Breast epithelium (tissue), 4 donors: ENCODE data around the gene LINC00237. TPM values are rescaled to one million over a fixed set of nuclear protein-coding genes. Genes with fewer than 3 reads are reported as not detected.

Experiments used
- DNase-seq, 2 donors: peaks; one replicate each; pipeline ENCODE4 v3.0.0-alpha.2; 2019; ENCODE audit warnings: low spot score in 2 of 2
- H3K27ac ChIP-seq, 2 donors: fragments of 200-600 bp; sonication (generic) in 1 of 2; one replicate each; pipeline ENCODE4 v1.5.1; 2016 to 2019; ENCODE audit warnings: mild to moderate bottlenecking in 1 of 2
- H3K27me3 ChIP-seq, 2 donors: fragments of 200-600 bp; sonication (generic) in 1 of 2; one replicate each; pipeline versions ENCODE4 v1.5.1 to v1.6.0; 2017 to 2019; ENCODE audit warnings: control low read depth in 1 of 2, mild to moderate bottlenecking in 1 of 2
- H3K36me3 ChIP-seq: fragments of 200-600 bp; one replicate; pipeline ENCODE4 v1.5.1; 2019
- H3K4me1 ChIP-seq, 2 donors: fragments of 200-600 bp; sonication (generic); one replicate each; pipeline ENCODE4 v1.5.1; 2016 to 2019; ENCODE audit warnings: control low read depth in 1 of 2
- H3K4me3 ChIP-seq, 3 donors: fragments of 200-600 bp; sonication (generic); 1 replicate in 2 of 3; 2 replicates in 1 of 3; pipeline ENCODE4 v1.5.1; 2016 to 2019; ENCODE audit warnings: mild to moderate bottlenecking in 3 of 3, moderate library complexity in 2 of 3
- H3K9me3 ChIP-seq, 2 donors: fragments of 200-600 bp; sonication (generic) in 1 of 2; one replicate each; pipeline ENCODE4 v1.5.1; 2016 to 2019; ENCODE audit warnings: control low read depth in 1 of 2
- CTCF ChIP-seq, 3 donors: fragments of 450-650 bp; IDR thresholded peaks; one replicate each; pipeline ENCODE4 v1.5.1; 2016 to 2017; ENCODE audit warnings: antibody characterized with exemption in 3 of 3, mild to moderate bottlenecking in 3 of 3, moderate library complexity in 3 of 3
- POLR2A ChIP-seq: fragments of 450-650 bp; IDR thresholded peaks from one replicate; pipeline ENCODE4 v1.6.1; 2016; ENCODE audit warnings: antibody characterized with exemption, mild to moderate bottlenecking, moderate library complexity
- POLR2AphosphoS5 ChIP-seq, 3 donors: sonication (generic); formaldehyde crosslinking; IDR thresholded peaks; one replicate each; pipeline ENCODE4 v1.6.1; 2017; ENCODE audit warnings: antibody characterized with exemption in 3 of 3
- intact Hi-C: fragments of 100-400 bp; cut with DNase I; formaldehyde crosslinking; loops from one replicate; pipeline ENCODE4 v1.15.1; 2023; ENCODE audit warnings: low total_unique reads
- total RNA-seq, 3 donors: library from RNA; depleted of rRNA; stranded (reverse); fragments of >200 nt; gene quantifications; one replicate each; pipeline ENCODE4 v1.1.0, GENCODE V29; 2016

LINC00237 gene
- total RNA-seq, 3 donors from 2014 or later: not detected

- no peak overlapping the region for H3K4me3 ChIP-seq
- no peaks in the 10 kb centered on the region for H3K9me3 ChIP-seq
- no peaks in the 10 kb centered on the region for H3K4me1 ChIP-seq
- intact Hi-C loops: no loop called here
- DNase-seq: no peak
- no peak for TF ChIP-seq CTCF (IDR thresholded peaks at IDR 0.05)
- TF ChIP-seq POLR2AphosphoS5 (IDR thresholded peaks at IDR 0.05): no peak
- no peak for TF ChIP-seq POLR2A
- H3K36me3 ChIP-seq: no peaks in the 10 kb centered on the region
- H3K27me3 ChIP-seq: no peaks in the 10 kb centered on the region
- H3K27ac ChIP-seq: no peak overlapping the region
These were observed 27.9 kb upstream of the LINC00237 start for GRCh38 chr20:21133917-21134622.

GRCh38 chr20:21133404-21133803, 27.2 kb upstream of the LINC00237 start:
- Histone ChIP-seq H3K4me1 (no peaks in the 10 kb centered on the region), H3K27ac (no peak overlapping the region), H3K9me3 (no peaks in the 10 kb centered on the region), H3K4me3 (no peak overlapping the region), H3K27me3 (no peaks in the 10 kb centered on the region), H3K36me3 (no peaks in the 10 kb centered on the region)
- intact Hi-C loops: no loop called here
- TF ChIP-seq POLR2AphosphoS5 (IDR thresholded peaks at IDR 0.05) (no peak), POLR2A (no peak), CTCF (IDR thresholded peaks at IDR 0.05) (no peak)
- no peak for DNase-seq

- H3K27ac ChIP-seq: no peak overlapping the region
- no peak for DNase-seq
- no peaks in the 10 kb centered on the region for H3K9me3 ChIP-seq
- no peak for TF ChIP-seq CTCF (IDR thresholded peaks at IDR 0.05)
- intact Hi-C loops: no loop called here
- H3K27me3 ChIP-seq: no peaks in the 10 kb centered on the region
- H3K4me1 ChIP-seq: no peaks in the 10 kb centered on the region
- no peaks in the 10 kb centered on the region for H3K36me3 ChIP-seq
- no peak overlapping the region for H3K4me3 ChIP-seq
These were observed 23.7 kb upstream of the LINC00237 start for GRCh38 chr20:21129861-21130260.

- Histone ChIP-seq H3K27me3 (no peaks in the 10 kb centered on the region), H3K4me3 (peak overlapping the region in 1 of 3 donors; percentile 92), H3K36me3 (no peaks in the 10 kb centered on the region), H3K9me3 (no peaks in the 10 kb centered on the region), H3K27ac (no peak overlapping the region), H3K4me1 (no peaks in the 10 kb centered on the region)
- no peak for DNase-seq
- intact Hi-C loops: no loop called here
- TF ChIP-seq POLR2A: no peak
- TF ChIP-seq POLR2AphosphoS5 (IDR thresholded peaks at IDR 0.05): no peak
- no peak for TF ChIP-seq CTCF (IDR thresholded peaks at IDR 0.05)
These were observed 21.2 kb upstream of the LINC00237 start for GRCh38 chr20:21127201-21127981.

GRCh38 chr20:21126581-21126870, 20.4 kb upstream of the LINC00237 start:
- TF ChIP-seq CTCF (IDR thresholded peaks at IDR 0.05): no peak
- Histone ChIP-seq H3K27me3 (no peaks in the 10 kb centered on the region), H3K4me3 (peak overlapping the region; percentile 83 to 99 (median 92)), H3K4me1 (no peaks in the 10 kb centered on the region), H3K9me3 (no peaks in the 10 kb centered on the region), H3K27ac (peak overlapping the region; percentile 87 to 89), H3K36me3 (no peaks in the 10 kb centered on the region)
- DNase-seq: no peak
- intact Hi-C loops: no loop called here
